Esophagus squamous epithelium (tissue), 5 donors: ENCODE data around the gene TNIK. TPM values are rescaled to one million over a fixed set of nuclear protein-coding genes. Genes with fewer than 3 reads are reported as not detected.
A peak's percentile ranks its signal among the peaks of the same experiment; 100 is the strongest.
"Not testable (repeated sequence)": the region's sequence is repeated elsewhere in the genome, so short reads cannot be mapped to it uniquely, and the experiment has no call there.

Experiments used
- DNase-seq: peaks from one replicate; lab custom pipeline; 2025; lab: John Stamatoyannopoulos, UW
- H3K27ac ChIP-seq, 4 donors: fragments of 200-600 bp; sonication (generic); one replicate each; pipeline ENCODE4 v1.5.1; 2016 to 2019; ENCODE audit warnings: mild to moderate bottlenecking in 1 of 4
- H3K27me3 ChIP-seq, 4 donors: fragments of 200-600 bp; sonication (generic); 1 replicate in 3 of 4; 2 replicates in 1 of 4; pipeline versions ENCODE4 v1.5.1 to v1.6.0; 2017 to 2021; ENCODE audit warnings: antibody characterized with exemption in 1 of 4
- H3K36me3 ChIP-seq, 3 donors: fragments of 200-600 bp; sonication (generic); one replicate each; pipeline ENCODE4 v1.5.1; 2016 to 2019
- H3K4me1 ChIP-seq, 3 donors: fragments of 200-600 bp; sonication (generic); one replicate each; pipeline ENCODE4 v1.5.1; 2017 to 2019
- H3K4me3 ChIP-seq, 4 donors: fragments of 200-600 bp; sonication (generic); 1 replicate in 3 of 4; 2 replicates in 1 of 4; pipeline ENCODE4 v1.5.1; 2016 to 2019; ENCODE audit warnings: mild to moderate bottlenecking in 2 of 4, moderate library complexity in 1 of 4
- H3K9me3 ChIP-seq, 3 donors: fragments of 200-600 bp; sonication (generic); one replicate each; pipeline ENCODE4 v1.5.1; 2016 to 2019
- POLR2A ChIP-seq, 4 donors: fragments of 450-650 bp; IDR thresholded peaks; one replicate each; pipeline ENCODE4 v1.6.1; 2017; ENCODE audit warnings: antibody characterized with exemption in 4 of 4, mild to moderate bottlenecking in 4 of 4, moderate library complexity in 3 of 4
- WGBS, 2 donors: methylation state at CpG; one replicate each; pipeline ENCODE4 v1.1.5; 2018; 5-methylcytosine and 5-hydroxymethylcytosine counted together
- intact Hi-C: fragments of 100-400 bp; cut with DNase I; formaldehyde crosslinking; loops from one replicate; pipeline ENCODE4 v1.15.0; 2022
- total RNA-seq, 4 donors: library from RNA; depleted of rRNA; stranded (reverse); fragments of >200 nt; gene quantifications; one replicate each; pipeline ENCODE4 v1.1.0, GENCODE V29; 2016
- TF ChIP-seq, protein P1 (sequence below), 6 experiments: fragments of 450-650 bp in 4 of 6; fragments of 200-600 bp in 2 of 6; sonication (generic) in 2 of 6; IDR thresholded peaks; one replicate each; pipeline ENCODE4 v1.5.1; 2016 to 2019; ENCODE audit warnings: antibody characterized with exemption in 6 of 6, mild to moderate bottlenecking in 4 of 6, moderate library complexity in 4 of 6
- donor health status: DM: yes; HTN: yes; CAD: no.

The TNIK gene
- total RNA-seq, 4 donors from 2014 or later = 2.2 to 11.6 (median 4.7) TPM

DNA sequence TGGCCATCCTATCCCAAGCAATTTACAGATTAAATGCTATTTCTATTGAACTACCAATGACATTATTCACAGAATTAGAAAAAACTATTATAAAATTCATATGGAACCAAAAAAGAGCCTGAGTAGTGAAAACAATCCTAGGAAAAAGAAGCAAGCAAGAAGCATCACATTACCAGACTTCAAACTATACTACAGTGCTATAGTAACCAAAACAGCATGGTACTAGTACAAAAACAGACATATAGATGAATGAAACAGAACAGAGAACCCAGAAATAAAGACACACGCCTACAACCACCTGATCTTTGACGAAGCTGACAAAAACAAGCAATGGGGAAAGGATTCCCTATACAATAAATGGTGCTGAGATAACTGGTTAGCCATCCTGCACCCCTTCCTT is 152.2 kb downstream of the TNIK start:
- Histone ChIP-seq H3K27ac (no peak overlapping the region), H3K36me3 (no peaks in the 10 kb centered on the region), H3K4me3 (no peak overlapping the region), H3K9me3 (no peaks in the 10 kb centered on the region), H3K27me3 (no peaks in the 10 kb centered on the region), H3K4me1 (peaks cover 0 to 24% (median 4%) of the 10 kb centered on the region in 3 donors)
- WGBS, 2 donors = 48 to 96% methylated on average over 2 of the region's 2 CpGs
- intact Hi-C loops = no loop called here
- no peak for DNase-seq
- TF ChIP-seq, protein P1, sequence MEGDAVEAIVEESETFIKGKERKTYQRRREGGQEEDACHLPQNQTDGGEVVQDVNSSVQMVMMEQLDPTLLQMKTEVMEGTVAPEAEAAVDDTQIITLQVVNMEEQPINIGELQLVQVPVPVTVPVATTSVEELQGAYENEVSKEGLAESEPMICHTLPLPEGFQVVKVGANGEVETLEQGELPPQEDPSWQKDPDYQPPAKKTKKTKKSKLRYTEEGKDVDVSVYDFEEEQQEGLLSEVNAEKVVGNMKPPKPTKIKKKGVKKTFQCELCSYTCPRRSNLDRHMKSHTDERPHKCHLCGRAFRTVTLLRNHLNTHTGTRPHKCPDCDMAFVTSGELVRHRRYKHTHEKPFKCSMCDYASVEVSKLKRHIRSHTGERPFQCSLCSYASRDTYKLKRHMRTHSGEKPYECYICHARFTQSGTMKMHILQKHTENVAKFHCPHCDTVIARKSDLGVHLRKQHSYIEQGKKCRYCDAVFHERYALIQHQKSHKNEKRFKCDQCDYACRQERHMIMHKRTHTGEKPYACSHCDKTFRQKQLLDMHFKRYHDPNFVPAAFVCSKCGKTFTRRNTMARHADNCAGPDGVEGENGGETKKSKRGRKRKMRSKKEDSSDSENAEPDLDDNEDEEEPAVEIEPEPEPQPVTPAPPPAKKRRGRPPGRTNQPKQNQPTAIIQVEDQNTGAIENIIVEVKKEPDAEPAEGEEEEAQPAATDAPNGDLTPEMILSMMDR (IDR thresholded peaks at IDR 0.05) = no peak
- TF ChIP-seq POLR2A (IDR thresholded peaks at IDR 0.05) = no peak

DNA sequence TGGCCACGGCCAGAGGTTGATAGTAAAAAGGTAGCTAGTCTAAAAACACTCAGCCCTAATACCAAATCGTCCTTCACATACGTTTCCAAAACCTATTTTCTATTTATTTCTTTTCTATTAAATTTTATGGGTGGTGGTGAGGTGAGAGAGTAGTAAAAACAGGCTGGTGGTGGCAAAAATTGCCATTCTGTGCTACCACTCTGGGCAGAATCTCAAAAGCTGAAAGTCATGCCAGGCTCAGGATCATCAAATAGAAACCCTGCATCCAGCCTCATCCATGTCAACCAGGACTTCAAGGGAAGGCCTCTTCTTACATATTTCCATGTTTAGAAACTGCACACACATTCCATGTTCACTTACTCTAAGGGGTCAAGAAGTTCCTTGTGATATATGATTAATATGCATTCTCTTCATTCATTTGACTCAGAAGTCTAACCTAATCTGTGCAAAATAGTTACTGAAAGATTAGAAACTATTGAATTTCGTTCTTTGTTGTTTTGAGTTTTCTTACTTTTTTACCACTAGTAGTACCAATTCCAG is 153.1 kb downstream of the TNIK start:
- Histone ChIP-seq H3K4me1 (peaks cover 0 to 24% (median 4%) of the 10 kb centered on the region in 3 donors), H3K27me3 (no peaks in the 10 kb centered on the region), H3K27ac (peak overlapping the region in 3 of 4 donors; percentile 59 to 69 (median 66)), H3K36me3 (no peaks in the 10 kb centered on the region), H3K4me3 (no peak overlapping the region), H3K9me3 (no peaks in the 10 kb centered on the region)
- DNase-seq = no peak
- TF ChIP-seq, protein P1 (IDR thresholded peaks at IDR 0.05) = no peak
- 31 to 51% methylated on average over 4 of the region's 4 CpGs for WGBS, 2 donors
- intact Hi-C loops = no loop called here

DNA sequence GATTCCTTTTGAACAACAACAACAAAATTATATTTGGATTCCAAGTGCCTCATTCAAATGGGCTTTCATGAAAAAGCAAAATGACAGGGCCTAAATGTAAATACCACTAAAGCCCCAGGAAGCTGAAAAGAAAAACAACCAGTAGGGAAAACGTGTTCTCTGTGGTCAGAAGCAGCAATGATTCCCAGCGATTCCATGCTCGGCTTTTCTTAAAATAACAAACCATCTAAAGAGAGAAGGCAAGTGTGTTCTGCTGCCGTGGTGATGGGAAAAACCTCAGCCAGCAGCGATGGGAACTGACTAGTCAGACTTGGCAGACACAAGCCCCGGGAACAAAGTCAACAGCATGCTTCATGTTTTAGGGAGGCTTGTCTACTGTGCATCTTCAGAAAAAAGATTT is 153.6 kb downstream of the TNIK start:
- H3K27ac ChIP-seq = peak overlapping the region in 3 of 4 donors; percentile 59 to 69 (median 66)
- DNase-seq = no peak
- intact Hi-C loops = no loop called here

DNA sequence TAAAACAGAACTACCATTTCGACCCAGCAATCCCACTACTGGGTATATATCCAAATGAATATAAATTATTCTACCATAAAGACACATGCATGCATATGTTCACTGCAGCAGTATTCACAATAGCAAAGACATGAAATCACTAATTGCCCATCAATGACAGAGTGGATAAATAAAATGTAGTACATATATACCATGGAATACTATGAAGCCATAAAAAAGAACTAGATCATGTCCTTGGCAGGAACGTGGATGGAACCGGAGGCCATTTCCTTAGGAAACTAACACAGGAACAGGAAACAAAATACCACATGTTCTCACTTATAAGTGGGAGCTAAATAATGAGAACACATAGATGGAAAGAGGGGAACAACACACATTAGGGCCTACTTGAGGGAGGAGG is 154.4 kb downstream of the TNIK start:
- H3K36me3 ChIP-seq, H3K4me3 ChIP-seq, H3K9me3 ChIP-seq, intact Hi-C loops, DNase-seq, H3K27me3 ChIP-seq: not testable (repeated sequence)
- peaks cover 0 to 24% (median 4%) of the 10 kb centered on the region in 3 donors for H3K4me1 ChIP-seq
- H3K27ac ChIP-seq = peak overlapping the region in 2 of 4 donors; percentile 66 to 69
- WGBS, 2 donors = 86 to 90% methylated on average over 3 of the region's 3 CpGs

More for the DNA sequence above, 153.6 kb downstream of the TNIK start:
- no peaks in the 10 kb centered on the region for H3K36me3 ChIP-seq
- TF ChIP-seq, protein P1 (IDR thresholded peaks at IDR 0.05) = no peak
- no peak for TF ChIP-seq POLR2A (IDR thresholded peaks at IDR 0.05)
- WGBS, 2 donors = 16 to 17% methylated on average over 6 of the region's 6 CpGs
- no peaks in the 10 kb centered on the region for H3K9me3 ChIP-seq
- peaks cover 0 to 24% (median 4%) of the 10 kb centered on the region in 3 donors for H3K4me1 ChIP-seq
- no peak overlapping the region for H3K4me3 ChIP-seq
- H3K27me3 ChIP-seq = no peaks in the 10 kb centered on the region

DNA sequence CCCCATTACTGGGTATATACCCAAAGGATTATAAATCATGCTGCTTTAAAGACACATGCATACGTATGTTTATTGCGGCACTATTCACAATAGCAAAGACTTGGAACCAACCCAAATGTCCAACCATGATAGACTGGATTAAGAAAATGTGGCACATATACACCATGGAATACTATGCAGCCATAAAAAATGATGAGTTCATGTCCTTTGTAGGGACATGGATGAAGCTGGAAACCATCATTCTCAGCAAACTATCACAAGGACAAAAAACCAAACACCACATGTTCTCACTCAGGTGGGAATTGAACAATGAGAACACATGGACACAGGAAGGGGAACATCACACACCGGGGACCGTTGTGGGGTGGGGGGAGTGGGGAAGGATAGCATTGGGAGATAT is 155.7 kb downstream of the TNIK start:
- H3K9me3 ChIP-seq, H3K27me3 ChIP-seq, DNase-seq, H3K27ac ChIP-seq, H3K36me3 ChIP-seq, intact Hi-C loops, H3K4me3 ChIP-seq: not testable (repeated sequence)
- peaks cover 0 to 15% (median 4%) of the 10 kb centered on the region in 3 donors for H3K4me1 ChIP-seq
- WGBS, 2 donors = 92 to 93% methylated on average over 2 to 3 of the region's 4 CpGs

DNA sequence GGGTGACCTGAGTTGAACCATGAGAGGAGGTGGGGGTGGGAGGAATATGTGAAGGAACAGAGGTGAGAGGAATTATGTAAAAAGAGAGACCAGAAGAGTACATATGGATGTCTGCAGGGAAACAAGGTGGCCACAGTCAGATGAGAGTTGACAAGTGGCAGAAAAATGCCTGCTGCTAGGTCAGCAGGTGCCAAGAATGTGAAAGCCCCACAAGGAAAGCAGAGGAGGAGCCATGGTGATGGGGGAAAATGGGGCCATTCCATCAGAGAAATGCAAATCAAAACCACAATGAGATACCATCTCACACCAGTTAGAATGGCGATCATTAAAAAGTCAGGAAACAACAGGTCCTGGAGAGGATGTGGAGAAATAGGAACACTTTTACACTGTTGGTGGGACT is 156.2 kb downstream of the TNIK start:
- DNase-seq, intact Hi-C loops, H3K27me3 ChIP-seq, H3K4me3 ChIP-seq, H3K27ac ChIP-seq, H3K9me3 ChIP-seq, H3K36me3 ChIP-seq: not testable (repeated sequence)
- peaks cover 0 to 15% (median 4%) of the 10 kb centered on the region in 3 donors for H3K4me1 ChIP-seq
- WGBS, 2 donors = 80% methylated on average over 1 of the region's 1 CpG; no CpG with 5 or more reads in 1 of the 2 donors

DNA sequence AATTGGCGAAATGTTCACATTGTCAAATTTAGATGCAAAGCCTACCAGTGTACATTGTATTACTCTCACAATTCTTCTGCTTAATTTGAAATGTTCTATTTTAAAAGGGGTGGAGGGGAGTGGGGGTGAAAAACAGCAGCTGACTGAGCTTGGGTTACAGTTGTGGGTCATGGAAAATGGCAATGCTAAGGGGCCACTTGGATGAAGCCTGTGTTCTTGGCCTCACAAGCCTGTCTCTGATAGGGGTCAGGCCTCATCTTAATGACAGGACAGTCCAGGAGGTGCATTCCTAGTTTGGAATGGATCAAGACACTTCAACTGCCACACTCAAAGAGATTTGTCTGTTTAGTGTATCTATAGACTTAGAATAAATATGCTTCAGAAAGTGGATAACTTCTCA is 158.2 kb downstream of the TNIK start:
- peaks cover 0 to 10% (median 4%) of the 10 kb centered on the region in 3 donors for H3K4me1 ChIP-seq
- intact Hi-C loops = no loop called here
- no peaks in the 10 kb centered on the region for H3K27me3 ChIP-seq
- TF ChIP-seq POLR2A (IDR thresholded peaks at IDR 0.05) = no peak
- TF ChIP-seq, protein P1 (IDR thresholded peaks at IDR 0.05) = no peak
- H3K27ac ChIP-seq = no peak overlapping the region
- 100% methylated on average over 1 of the region's 1 CpG for WGBS, 2 donors
- no peaks in the 10 kb centered on the region for H3K36me3 ChIP-seq
- no peaks in the 10 kb centered on the region for H3K9me3 ChIP-seq
- no peak for DNase-seq
- no peak overlapping the region for H3K4me3 ChIP-seq
